GM23338 (cell line): ENCODE data around the gene LRIT2. TPM values are rescaled to one million over a fixed set of nuclear protein-coding genes. Genes with fewer than 3 reads are reported as not detected.

Experiments
- ATAC-seq: fragments of 200-7000 bp; cut with Tn5 transposase; 3 replicates; pipeline ENCODE4 v1.9.1; 2020
- DNase-seq: peaks from one replicate; pipeline ENCODE4 v3.0.0-alpha.2; 2015; ENCODE audit warnings: low spot score
- H2AFZ ChIP-seq: fragments of 200-600 bp; sonication (generic); 2 replicates; pipeline ENCODE4 v1.8.0; 2016; ENCODE audit warnings: antibody characterized with exemption, mild to moderate bottlenecking, moderate library complexity
- H3F3A ChIP-seq: fragments of 200-600 bp; sonication (generic); replicated peaks from 2 replicates; pipeline ENCODE4 v1.8.0; 2017; ENCODE audit warnings: antibody characterized with exemption, mixed run types, low read depth
- H3K27ac ChIP-seq: fragments of 200-600 bp; sonication (generic); 2 replicates; pipeline ENCODE4 v1.6.1; 2016; ENCODE audit warnings: low read depth
- H3K27me3 ChIP-seq: fragments of 200-600 bp; sonication (generic); 2 replicates; pipeline ENCODE4 v1.8.0; 2016; ENCODE audit warnings: mild to moderate bottlenecking, mixed run types, moderate library complexity; ENCODE audit not compliant: insufficient read depth
- H3K36me3 ChIP-seq: fragments of 200-600 bp; sonication (generic); 2 replicates; pipeline ENCODE4 v1.8.0; 2016; ENCODE audit warnings: mild to moderate bottlenecking; ENCODE audit not compliant: insufficient read depth
- H3K4me1 ChIP-seq: fragments of 200-600 bp; sonication (generic); 2 replicates; pipeline ENCODE4 v1.8.0; 2016; ENCODE audit warnings: mild to moderate bottlenecking, moderate library complexity; ENCODE audit not compliant: insufficient read depth
- H3K4me2 ChIP-seq: fragments of 200-600 bp; sonication (generic); 2 replicates; pipeline ENCODE4 v1.7.1; 2017; ENCODE audit warnings: mixed run types
- H3K4me3 ChIP-seq: fragments of 200-600 bp; sonication (generic); 2 replicates; pipeline ENCODE4 v1.6.1; 2016; ENCODE audit warnings: mixed run types
- H3K79me2 ChIP-seq: fragments of 200-600 bp; sonication (generic); replicated peaks from 2 replicates; pipeline ENCODE4 v1.8.0; 2017; ENCODE audit warnings: mild to moderate bottlenecking; ENCODE audit not compliant: insufficient read depth
- H3K9me2 ChIP-seq: fragments of 200-600 bp; sonication (generic); 2 replicates; pipeline ENCODE4 v1.8.0; 2017; ENCODE audit not compliant: insufficient read depth
- H4K20me1 ChIP-seq: fragments of 200-600 bp; sonication (generic); replicated peaks from 2 replicates; pipeline ENCODE4 v1.8.0; 2017; ENCODE audit warnings: mild to moderate bottlenecking; ENCODE audit not compliant: insufficient read depth
- H3K27ac Mint-ChIP-seq: 2 replicates; pipeline ENCODE4 v1.8.0; 2020; ENCODE audit warnings: inconsistent platforms, mild to moderate bottlenecking, moderate library complexity, mixed read lengths
- H3K27me3 Mint-ChIP-seq: 3 replicates; pipeline ENCODE4 v1.8.0; 2022; ENCODE audit warnings: low read depth, mild to moderate bottlenecking, moderate library complexity, mixed read lengths, inconsistent platforms; ENCODE audit not compliant: insufficient read depth, poor library complexity
- H3K36me3 Mint-ChIP-seq: 3 replicates; pipeline ENCODE4 v1.8.0; 2021; ENCODE audit warnings: low read depth, mild to moderate bottlenecking, inconsistent platforms, moderate library complexity, mixed read lengths
- H3K4me1 Mint-ChIP-seq: 3 replicates; pipeline ENCODE4 v1.8.0; 2020; ENCODE audit warnings: mild to moderate bottlenecking, inconsistent platforms, mixed read lengths
- H3K4me3 Mint-ChIP-seq: 3 replicates; pipeline ENCODE4 v1.8.0; 2021; ENCODE audit warnings: moderate library complexity, mild to moderate bottlenecking, inconsistent platforms, mixed read lengths
- H3K9me3 Mint-ChIP-seq: 3 replicates; pipeline ENCODE4 v1.8.0; 2020; ENCODE audit warnings: moderate library complexity, mild to moderate bottlenecking, inconsistent platforms, mixed read lengths
- CTCF ChIP-seq, 2 experiments: fragments of 200-600 bp in 1 of 2; sonication (generic) in 1 of 2; conservative IDR thresholded peaks; 2 replicates each; pipeline versions ENCODE4 v1.5.1 to v1.6.1; 2016 to 2017; ENCODE audit warnings: antibody characterized with exemption in 2 of 2, low read depth in 2 of 2, mild to moderate bottlenecking in 2 of 2, moderate library complexity in 1 of 2
- ETS1 ChIP-seq: IDR thresholded peaks from 2 replicates; pipeline ENCODE4 v1.6.1; 2016; ENCODE audit warnings: antibody characterized with exemption
- EZH2phosphoT487 ChIP-seq: fragments of 200-600 bp; sonication (generic); IDR thresholded peaks from one replicate; pipeline ENCODE4 v1.8.1; 2018; ENCODE audit warnings: antibody characterized with exemption; ENCODE audit not compliant: unreplicated experiment
- JUNB ChIP-seq: IDR thresholded peaks from one replicate; pipeline ENCODE4 v1.6.1; 2016; ENCODE audit warnings: antibody characterized with exemption; ENCODE audit not compliant: unreplicated experiment
- NANOG ChIP-seq: IDR thresholded peaks from 2 replicates; pipeline ENCODE4 v1.6.1; 2016; ENCODE audit warnings: antibody characterized with exemption, borderline replicate concordance
- REST ChIP-seq: IDR thresholded peaks from one replicate; pipeline ENCODE4 v1.6.1; 2018; ENCODE audit warnings: antibody characterized with exemption; ENCODE audit not compliant: unreplicated experiment
- STAT1 ChIP-seq: IDR thresholded peaks from one replicate; pipeline ENCODE4 v1.6.1; 2016; ENCODE audit warnings: antibody characterized with exemption; ENCODE audit not compliant: unreplicated experiment
- ZNF331 ChIP-seq: fragments of 250-450 bp; sonication (Bioruptor Pico); IDR thresholded peaks from 2 replicates; pipeline ENCODE4 v1.5.0; 2020; ENCODE audit warnings: low read depth, mild to moderate bottlenecking, moderate library complexity
- ZNF462 ChIP-seq: fragments of 250-450 bp; sonication (Bioruptor Pico); IDR thresholded peaks from 2 replicates; pipeline ENCODE4 v1.5.0; 2020; ENCODE audit warnings: mild to moderate bottlenecking, moderate library complexity
- polyA plus RNA-seq: library from polyadenylated mRNA; unstranded; fragments of >200 nt; fragmentation: Nextera tagmentation; extraction: Ambion mirVana; gene quantifications from 2 replicates; pipeline ENCODE4 v1.2.1, GENCODE V29; 2016
- total RNA-seq: library from RNA; depleted of rRNA; stranded (reverse); fragments of >200 nt; shearing (Covaris generic); gene quantifications from 2 replicates; pipeline ENCODE4 v1.2.3, GENCODE V29; 2014

Gene LRIT2
- total and polyA plus RNA-seq, 2 experiments from 2014 or later = not detected

GRCh38 chr10:84256510-84257342 is 31.4 kb upstream of the LRIT2 start (continued):
- TF ChIP-seq REST (no peak), ZNF331 (CRISPR knock-in tag) (no peak), STAT1 (no peak), ETS1 (no peak)

GRCh38 chr10:84254552-84255478 is 29.5 kb upstream of the LRIT2 start:
- no peaks in the 10 kb centered on the region; the same call in 1 of the 3 replicates for H3K4me1 Mint-ChIP-seq
- no peaks in the 10 kb centered on the region for H3K36me3 Mint-ChIP-seq
- peaks cover 3% of the 10 kb centered on the region; the same call in 1 of the 3 replicates for H3K9me3 Mint-ChIP-seq
- Histone ChIP-seq H4K20me1 (no peaks in the 10 kb centered on the region), H3K4me2 (no peak overlapping the region), H2AFZ (no peak overlapping the region), H3K79me2 (no peaks in the 10 kb centered on the region), H3K4me3 (no peak overlapping the region), H3F3A (no peaks in the 10 kb centered on the region), H3K27me3 (peaks cover 9% of the 10 kb centered on the region), H3K27ac (no peak overlapping the region), H3K4me1 (no peaks in the 10 kb centered on the region; the same call in 1 of the 2 replicates), H3K36me3 (no peaks in the 10 kb centered on the region), H3K9me2 (no peaks in the 10 kb centered on the region)
- no peak for ATAC-seq
- H3K27ac Mint-ChIP-seq = no peak overlapping the region
- H3K27me3 Mint-ChIP-seq = peaks cover 13% of the 10 kb centered on the region
- no peak overlapping the region for H3K4me3 Mint-ChIP-seq
- no peak for DNase-seq
- TF ChIP-seq JUNB = no peak
- TF ChIP-seq CTCF (conservative IDR thresholded peaks at IDR 0.05; ENCODE audit: low read depth in 2 of 2) = no peak
- no peak for TF ChIP-seq STAT1
- TF ChIP-seq NANOG = no peak
- TF ChIP-seq EZH2phosphoT487 = no peak
- no peak for TF ChIP-seq ZNF462 (CRISPR knock-in tag)
